K562 (cell line): ENCODE results near the gene NUP62. TPM values are rescaled to one million over a fixed set of nuclear protein-coding genes. Genes with fewer than 3 reads are reported as not detected.

Source experiments
- ARNT ChIP-seq, 2 experiments: fragments of 450-650 bp; IDR thresholded peaks; 2 replicates each; pipeline ENCODE4 v1.6.1; 2016; ENCODE audit warnings: mild to moderate bottlenecking in 1 of 2
- BRD4 ChIP-seq: fragments of 200-600 bp; sonication (generic); IDR thresholded peaks from 2 replicates; pipeline ENCODE4 v1.6.1; 2017; ENCODE audit warnings: inconsistent platforms
- ESRRA ChIP-seq: fragments of 450-650 bp; IDR thresholded peaks from 2 replicates; pipeline ENCODE4 v1.6.1; 2014; ENCODE audit warnings: low read depth, mild to moderate bottlenecking, moderate library complexity, borderline replicate concordance
- GTF2F1 ChIP-seq: IDR thresholded peaks from 2 replicates; pipeline ENCODE4 v1.6.1; 2011; ENCODE audit warnings: low read depth, low read length, improper control_type of control experiment
- HSF4 ChIP-seq: fragments of 250-450 bp; sonication (Bioruptor Pico); IDR thresholded peaks from 2 replicates; pipeline ENCODE4 v2.1.2; 2022; ENCODE audit warnings: mild to moderate bottlenecking, moderate library complexity, borderline replicate concordance
- MIER1 ChIP-seq: fragments of 450-650 bp; IDR thresholded peaks from 2 replicates; pipeline ENCODE4 v1.6.1; 2016; ENCODE audit warnings: antibody characterized with exemption, mild to moderate bottlenecking, low read depth
- PCBP2 ChIP-seq: fragments of 200-400 bp; formaldehyde crosslinking; IDR thresholded peaks from 2 replicates; pipeline ENCODE4 v1.6.1; 2018; ENCODE audit warnings: low read length, low read depth, mild to moderate bottlenecking, moderate library complexity; ENCODE audit not compliant: poor library complexity, severe bottlenecking
- POLR2A ChIP-seq: fragments of 450-650 bp; conservative IDR thresholded peaks from 2 replicates; pipeline ENCODE4 v1.6.1; 2016
- RBFOX2 ChIP-seq: fragments of 200-400 bp; formaldehyde crosslinking; IDR thresholded peaks from 2 replicates; pipeline ENCODE4 v1.6.1; 2017; ENCODE audit warnings: low read depth, mild to moderate bottlenecking, low read length, moderate library complexity
- RCOR1 ChIP-seq, 2 experiments: IDR thresholded peaks; 2 replicates each; pipeline ENCODE4 v1.6.1; 2012; ENCODE audit warnings: low read depth in 2 of 2, low read length in 2 of 2, borderline replicate concordance in 1 of 2, improper control_type of control experiment in 1 of 2
- SUPT5H ChIP-seq: fragments of 450-650 bp; IDR thresholded peaks from 2 replicates; pipeline ENCODE4 v1.6.1; 2016
- TARDBP ChIP-seq: fragments of 450-650 bp; IDR thresholded peaks from 2 replicates; pipeline ENCODE4 v1.6.1; 2016
- TEAD4 ChIP-seq, 2 experiments: sonication (generic) in 1 of 2; formaldehyde crosslinking in 1 of 2; IDR thresholded peaks; 2 replicates each; pipeline versions ENCODE4 v1.6.1 to v1.8.0; 2012 to 2022; ENCODE audit warnings: borderline replicate concordance in 1 of 2, inconsistent platforms in 1 of 2, low read length in 1 of 2, mild to moderate bottlenecking in 1 of 2, missing genetic modification reagents in 1 of 2
- TGIF2 ChIP-seq: sonication (generic); formaldehyde crosslinking; IDR thresholded peaks from 2 replicates; pipeline ENCODE4 v1.8.1; 2022; ENCODE audit warnings: mild to moderate bottlenecking, missing genetic modification reagents, moderate library complexity
- TSC22D4 ChIP-seq: fragments of 450-650 bp; IDR thresholded peaks from 2 replicates; pipeline ENCODE4 v1.6.1; 2016; ENCODE audit warnings: missing genetic modification characterization, missing biosample characterization, control low read depth
- ZC3H4 ChIP-seq: sonication (generic); formaldehyde crosslinking; IDR thresholded peaks from 2 replicates; pipeline ENCODE4 v1.9.0; 2021; ENCODE audit warnings: missing genetic modification reagents, borderline replicate concordance
- ZFP1 ChIP-seq: fragments of 450-650 bp; formaldehyde crosslinking; IDR thresholded peaks from 2 replicates; pipeline ENCODE4 v1.4.0; 2020; ENCODE audit warnings: mild to moderate bottlenecking, mixed read lengths
- ZNF217 ChIP-seq: sonication (generic); formaldehyde crosslinking; IDR thresholded peaks from 2 replicates; pipeline ENCODE4 v1.8.0; 2022; ENCODE audit warnings: mild to moderate bottlenecking, missing genetic modification reagents
- ZNF24 ChIP-seq: fragments of 450-650 bp; IDR thresholded peaks from 2 replicates; pipeline ENCODE4 v1.6.1; 2016
- polyA plus RNA-seq, 8 experiments: library from polyadenylated mRNA; depleted of rRNA in 4 of 8; stranded (reverse) in 5 of 8; unstranded in 3 of 8; fragments of >200 nt; fragmentation: Nextera tagmentation in 2 of 8; fragmentation: Illumina TruSeq in 1 of 8; extraction: Ambion mirVana in 2 of 8; extraction: Trizol in 1 of 8; gene quantifications; 2 replicates each; pipeline versions ENCODE4 v1.2.1 to v1.2.3, GENCODE V29; 2011 to 2014; ENCODE audit warnings: inconsistent platforms in 1 of 8, missing spikeins in 1 of 8
- total RNA-seq, 7 experiments: library from RNA; depleted of rRNA in 6 of 7; stranded (reverse); fragments of >200 nt in 6 of 7; fragmentation: Illumina TruSeq in 2 of 7; extraction: Trizol in 2 of 7; gene quantifications; 2 replicates each; pipeline versions ENCODE4 v1.2.1 to v1.2.3, GENCODE V29; 2011 to 2021; ENCODE audit warnings: low replicate concordance in 1 of 7
- TF ChIP-seq, protein P1 (sequence below): fragments of 450-650 bp; formaldehyde crosslinking; IDR thresholded peaks from 2 replicates; pipeline ENCODE4 v1.4.0; 2020; ENCODE audit warnings: mild to moderate bottlenecking, moderate library complexity
- TF ChIP-seq, protein P2 (sequence below): sonication (generic); formaldehyde crosslinking; IDR thresholded peaks from 2 replicates; pipeline ENCODE4 v1.8.0; 2022; ENCODE audit warnings: mild to moderate bottlenecking, missing genetic modification reagents
- TF ChIP-seq, protein P3 (sequence below): fragments of 450-650 bp; IDR thresholded peaks from 2 replicates; pipeline ENCODE4 v1.7.0; 2016; ENCODE audit warnings: borderline replicate concordance

The NUP62 gene
- total and polyA plus RNA-seq, 9 of the 15 experiments (the other 6 are each of a cell fraction or from before 2014, with no cell fraction given), result 16.9 to 109 (median 66.0) TPM

DNA sequence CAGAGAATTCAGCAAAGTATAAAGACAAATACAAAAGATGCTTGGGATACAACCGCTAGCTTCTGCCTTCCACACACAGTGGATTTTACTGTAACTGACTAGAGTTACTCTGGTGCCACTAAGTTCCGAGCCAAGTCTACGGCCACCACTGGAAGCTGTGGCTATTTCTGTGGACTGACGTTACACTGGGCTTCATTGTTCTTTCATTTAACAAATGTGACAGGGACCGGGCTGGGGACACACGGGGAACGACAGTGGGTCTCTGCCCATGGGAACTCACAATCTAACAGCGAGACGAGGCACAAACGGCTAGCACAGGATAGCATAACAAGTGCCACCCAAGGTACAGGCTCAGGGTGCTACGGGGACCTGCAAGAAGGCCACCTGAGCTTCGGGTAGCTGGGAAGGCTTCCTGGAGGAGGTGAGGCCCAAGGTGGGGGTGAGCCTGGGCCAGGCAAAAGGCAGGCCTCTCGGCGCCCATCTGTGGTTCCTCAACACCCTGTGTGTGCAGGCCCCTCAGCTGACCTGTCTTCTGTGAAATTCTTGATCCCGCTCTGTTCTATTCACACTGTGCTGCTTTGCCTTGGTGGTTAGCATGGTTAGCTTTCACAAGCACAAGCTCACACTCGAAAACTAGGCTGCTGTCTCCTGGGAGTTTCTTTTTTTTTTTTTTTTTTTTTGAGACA lies 22.3 kb downstream of the NUP62 start (continued):
- TF ChIP-seq, protein P1, sequence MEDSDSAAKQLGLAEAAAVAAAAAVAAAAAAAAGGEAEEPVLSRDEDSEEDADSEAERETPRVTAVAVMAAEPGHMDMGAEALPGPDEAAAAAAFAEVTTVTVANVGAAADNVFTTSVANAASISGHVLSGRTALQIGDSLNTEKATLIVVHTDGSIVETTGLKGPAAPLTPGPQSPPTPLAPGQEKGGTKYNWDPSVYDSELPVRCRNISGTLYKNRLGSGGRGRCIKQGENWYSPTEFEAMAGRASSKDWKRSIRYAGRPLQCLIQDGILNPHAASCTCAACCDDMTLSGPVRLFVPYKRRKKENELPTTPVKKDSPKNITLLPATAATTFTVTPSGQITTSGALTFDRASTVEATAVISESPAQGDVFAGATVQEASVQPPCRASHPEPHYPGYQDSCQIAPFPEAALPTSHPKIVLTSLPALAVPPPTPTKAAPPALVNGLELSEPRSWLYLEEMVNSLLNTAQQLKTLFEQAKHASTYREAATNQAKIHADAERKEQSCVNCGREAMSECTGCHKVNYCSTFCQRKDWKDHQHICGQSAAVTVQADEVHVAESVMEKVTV (CRISPR knock-in tag), result no peak
- no peak for TF ChIP-seq ZNF24
- no peak for TF ChIP-seq ZNF217 (CRISPR knock-in tag)
- TF ChIP-seq GTF2F1, result no peak
- TF ChIP-seq MIER1, result no peak
- TF ChIP-seq TEAD4 (IDR thresholded peaks at IDR 0.05; ENCODE audit: low read length), result no peak
- no peak for TF ChIP-seq TEAD4 (CRISPR knock-in tag; IDR thresholded peaks at IDR 0.05; ENCODE audit: borderline replicate concordance)
- no peak for TF ChIP-seq ARNT (IDR thresholded peaks at IDR 0.05)
- TF ChIP-seq, protein P2, sequence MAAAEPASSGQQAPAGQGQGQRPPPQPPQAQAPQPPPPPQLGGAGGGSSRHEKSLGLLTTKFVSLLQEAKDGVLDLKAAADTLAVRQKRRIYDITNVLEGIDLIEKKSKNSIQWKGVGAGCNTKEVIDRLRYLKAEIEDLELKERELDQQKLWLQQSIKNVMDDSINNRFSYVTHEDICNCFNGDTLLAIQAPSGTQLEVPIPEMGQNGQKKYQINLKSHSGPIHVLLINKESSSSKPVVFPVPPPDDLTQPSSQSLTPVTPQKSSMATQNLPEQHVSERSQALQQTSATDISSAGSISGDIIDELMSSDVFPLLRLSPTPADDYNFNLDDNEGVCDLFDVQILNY (CRISPR knock-in tag), result no peak
- no peak for TF ChIP-seq TARDBP
- TF ChIP-seq BRD4, result no peak
- TF ChIP-seq SUPT5H, result peak; percentile 44
- TF ChIP-seq ZC3H4, result no peak
- TF ChIP-seq RCOR1 (IDR thresholded peaks at IDR 0.05; ENCODE audit: borderline replicate concordance in 1 of 2, low read depth in 2 of 2, low read length in 2 of 2), result no peak
- peak; percentile 47 for TF ChIP-seq POLR2A
- no peak for TF ChIP-seq TGIF2 (CRISPR knock-in tag)
- TF ChIP-seq, protein P3, sequence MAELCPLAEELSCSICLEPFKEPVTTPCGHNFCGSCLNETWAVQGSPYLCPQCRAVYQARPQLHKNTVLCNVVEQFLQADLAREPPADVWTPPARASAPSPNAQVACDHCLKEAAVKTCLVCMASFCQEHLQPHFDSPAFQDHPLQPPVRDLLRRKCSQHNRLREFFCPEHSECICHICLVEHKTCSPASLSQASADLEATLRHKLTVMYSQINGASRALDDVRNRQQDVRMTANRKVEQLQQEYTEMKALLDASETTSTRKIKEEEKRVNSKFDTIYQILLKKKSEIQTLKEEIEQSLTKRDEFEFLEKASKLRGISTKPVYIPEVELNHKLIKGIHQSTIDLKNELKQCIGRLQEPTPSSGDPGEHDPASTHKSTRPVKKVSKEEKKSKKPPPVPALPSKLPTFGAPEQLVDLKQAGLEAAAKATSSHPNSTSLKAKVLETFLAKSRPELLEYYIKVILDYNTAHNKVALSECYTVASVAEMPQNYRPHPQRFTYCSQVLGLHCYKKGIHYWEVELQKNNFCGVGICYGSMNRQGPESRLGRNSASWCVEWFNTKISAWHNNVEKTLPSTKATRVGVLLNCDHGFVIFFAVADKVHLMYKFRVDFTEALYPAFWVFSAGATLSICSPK, result no peak
- TF ChIP-seq PCBP2, result no peak
- TF ChIP-seq TSC22D4 (tag), result no peak
- no peak for TF ChIP-seq ZFP1 (CRISPR knock-in tag)
- no peak for TF ChIP-seq ESRRA
- TF ChIP-seq HSF4 (CRISPR knock-in tag), result no peak
- peak; percentile 16; the same call in 1 of the 2 replicates for TF ChIP-seq RBFOX2
